ENCODE data around the gene PAX7.

DNA sequence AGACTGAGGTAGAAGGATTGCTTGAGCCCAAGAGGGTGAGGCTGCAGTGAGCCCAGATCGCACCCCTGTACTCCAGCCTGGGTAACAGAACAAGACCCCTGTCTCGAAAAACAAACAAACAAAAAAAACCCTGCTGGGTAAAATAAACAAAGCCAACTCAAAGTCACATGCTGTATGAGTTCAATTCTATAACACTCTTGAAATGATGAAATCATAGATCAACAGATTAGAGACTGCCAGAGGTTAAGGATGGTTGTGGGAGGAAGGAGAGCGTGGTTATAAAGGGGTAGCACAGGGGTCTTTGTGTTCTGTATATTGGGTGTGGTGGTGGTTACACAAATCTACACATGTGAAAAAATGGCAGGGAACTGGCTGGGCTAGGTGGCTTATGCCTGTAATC lies 166.3 kb downstream of the PAX7 start:
- TF ChIP-seq, protein P1, sequence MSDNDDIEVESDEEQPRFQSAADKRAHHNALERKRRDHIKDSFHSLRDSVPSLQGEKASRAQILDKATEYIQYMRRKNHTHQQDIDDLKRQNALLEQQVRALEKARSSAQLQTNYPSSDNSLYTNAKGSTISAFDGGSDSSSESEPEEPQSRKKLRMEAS (IDR thresholded peaks at IDR 0.05; ENCODE audit: low read depth) = no peak
- TF ChIP-seq EZH2phosphoT487 (IDR thresholded peaks at IDR 0.05; ENCODE audit: borderline replicate concordance, low read depth) (no peak), USF1 (IDR thresholded peaks at IDR 0.05; ENCODE audit: borderline replicate concordance, low read depth) (no peak), JUND (IDR thresholded peaks at IDR 0.05) (no peak)

Data from SK-N-SH (cell line).